H4 (cell line): ENCODE data around the gene SCN7A. TPM values are rescaled to one million over a fixed set of nuclear protein-coding genes. Genes with fewer than 3 reads are reported as not detected.
"Not testable (repeated sequence)": the region's sequence is repeated elsewhere in the genome, so short reads cannot be mapped to it uniquely, and the experiment has no call there.

Experiments used
- DNase-seq: peaks from one replicate; pipeline ENCODE4 v3.0.0-alpha.2; 2015; ENCODE audit warnings: low spot score
- total RNA-seq: library from RNA; depleted of rRNA; stranded (reverse); fragments of >200 nt; shearing (Covaris generic); gene quantifications from 2 replicates; pipeline ENCODE4 v1.2.3, GENCODE V29; 2014

The SCN7A gene
- total RNA-seq, 1 experiment from 2014 or later = not detected

GRCh38 chr2:166454006-166454595, 39.9 kb downstream of the SCN7A start:
- no peak for DNase-seq

- no peak for DNase-seq
Observed at GRCh38 chr2:166451468-166451867, 42.6 kb downstream of the SCN7A start.

GRCh38 chr2:166449439-166449838, 44.6 kb downstream of the SCN7A start:
- no peak for DNase-seq

GRCh38 chr2:166448106-166448505, 45.9 kb downstream of the SCN7A start:
- DNase-seq = no peak

- DNase-seq = no peak
Observed at GRCh38 chr2:166444306-166444705, 49.7 kb downstream of the SCN7A start.

GRCh38 chr2:166440313-166440712, 53.7 kb downstream of the SCN7A start:
- no peak for DNase-seq

- no peak for DNase-seq
Observed at GRCh38 chr2:166439078-166439477, 55.0 kb downstream of the SCN7A start.

- DNase-seq = no peak
Observed at GRCh38 chr2:166436976-166437375, 57.1 kb downstream of the SCN7A start.

- DNase-seq = no peak
Observed at GRCh38 chr2:166436189-166436588, 57.9 kb downstream of the SCN7A start.

- no peak for DNase-seq
Observed at GRCh38 chr2:166434491-166434890, 59.6 kb downstream of the SCN7A start.

- DNase-seq = no peak
Observed at GRCh38 chr2:166433457-166433856, 60.6 kb downstream of the SCN7A start.

GRCh38 chr2:166432331-166432730, 61.7 kb downstream of the SCN7A start:
- no peak for DNase-seq

GRCh38 chr2:166424841-166425240, 69.2 kb downstream of the SCN7A start:
- DNase-seq = no peak

GRCh38 chr2:166419616-166419934, 74.5 kb downstream of the SCN7A start:
- DNase-seq = peak; percentile 45

- DNase-seq = no peak
Observed at GRCh38 chr2:166418853-166419615, 75.0 kb downstream of the SCN7A start.

- peak; percentile 58 for DNase-seq
Observed at GRCh38 chr2:166417669-166418068, 76.4 kb downstream of the SCN7A start.

- DNase-seq = no peak
Observed at GRCh38 chr2:166413255-166413654, 80.8 kb downstream of the SCN7A start.

- DNase-seq = peak; percentile 56
Observed at GRCh38 chr2:166411473-166412230, 82.4 kb downstream of the SCN7A start.

GRCh38 chr2:166410828-166411472, 83.1 kb downstream of the SCN7A start:
- peak; percentile 32 for DNase-seq

GRCh38 chr2:166407746-166408145, 86.3 kb downstream of the SCN7A start:
- not testable (repeated sequence) for DNase-seq

- no peak for DNase-seq
Observed at GRCh38 chr2:166406374-166406773, 87.7 kb downstream of the SCN7A start.

- no peak for DNase-seq
Observed at GRCh38 chr2:166405569-166405926, 88.5 kb downstream of the SCN7A start.
